Stimulated activated CD4-positive, alpha-beta T cell treated with anti-CD3 and anti-CD28 coated beads, Interleukin-2, amount 100 ng/mL, for 4 hours (primary cell): ENCODE data around the gene PSMA7.
A peak's percentile ranks its signal among the peaks of the same experiment; 100 is the strongest.
"Not testable (repeated sequence)": the region's sequence is repeated elsewhere in the genome, so short reads cannot be mapped to it uniquely, and the experiment has no call there.

ENCODE experiments used
- DNase-seq: peaks from one replicate; pipeline ENCODE4 v3.0.0-alpha.2; 2020; ENCODE audit warnings: low read depth

PSMA7 gene

GRCh38 chr20:62119115-62119514 is 24.1 kb downstream of the PSMA7 start:
- DNase-seq, result no peak

- DNase-seq, result no peak
Measured at GRCh38 chr20:62118113-62119043, 24.8 kb downstream of the PSMA7 start.

GRCh38 chr20:62117658-62118057 is 25.5 kb downstream of the PSMA7 start:
- peak; percentile 38 for DNase-seq

GRCh38 chr20:62117362-62117646 is 25.9 kb downstream of the PSMA7 start:
- DNase-seq, result no peak

- no peak for DNase-seq
Measured at GRCh38 chr20:62116558-62117361, 26.4 kb downstream of the PSMA7 start.

- DNase-seq, result not testable (repeated sequence)
Measured at GRCh38 chr20:62115800-62116407, 27.3 kb downstream of the PSMA7 start.

- no peak for DNase-seq
Measured at GRCh38 chr20:62114894-62115293, 28.3 kb downstream of the PSMA7 start.

GRCh38 chr20:62112368-62112767 is 30.8 kb downstream of the PSMA7 start:
- no peak for DNase-seq

- DNase-seq, result no peak
Measured at GRCh38 chr20:62111148-62111547, 32.0 kb downstream of the PSMA7 start.

GRCh38 chr20:62105592-62105991 is 37.6 kb downstream of the PSMA7 start:
- DNase-seq, result no peak

GRCh38 chr20:62104791-62105345 is 38.3 kb downstream of the PSMA7 start:
- no peak for DNase-seq

- DNase-seq, result no peak
Measured at GRCh38 chr20:62104234-62104789, 38.9 kb downstream of the PSMA7 start.

- DNase-seq, result no peak
Measured at GRCh38 chr20:62103508-62104233, 39.5 kb downstream of the PSMA7 start.

GRCh38 chr20:62101078-62101477 is 42.1 kb downstream of the PSMA7 start:
- DNase-seq, result no peak

- DNase-seq, result no peak
Measured at GRCh38 chr20:62097881-62098407, 45.2 kb downstream of the PSMA7 start.

- DNase-seq, result no peak
Measured at GRCh38 chr20:62096421-62097380, 46.5 kb downstream of the PSMA7 start.

GRCh38 chr20:62089393-62089792 is 53.8 kb downstream of the PSMA7 start:
- DNase-seq, result no peak

GRCh38 chr20:62088258-62089127 is 54.7 kb downstream of the PSMA7 start:
- DNase-seq, result no peak

GRCh38 chr20:62087632-62088031 is 55.6 kb downstream of the PSMA7 start:
- DNase-seq, result no peak
